Measurements from ENCODE around the gene CDKN2AIP.
"Not testable (repeated sequence)": the region's sequence is repeated elsewhere in the genome, so short reads cannot be mapped to it uniquely, and the experiment has no call there.

The CDKN2AIP gene

DNA sequence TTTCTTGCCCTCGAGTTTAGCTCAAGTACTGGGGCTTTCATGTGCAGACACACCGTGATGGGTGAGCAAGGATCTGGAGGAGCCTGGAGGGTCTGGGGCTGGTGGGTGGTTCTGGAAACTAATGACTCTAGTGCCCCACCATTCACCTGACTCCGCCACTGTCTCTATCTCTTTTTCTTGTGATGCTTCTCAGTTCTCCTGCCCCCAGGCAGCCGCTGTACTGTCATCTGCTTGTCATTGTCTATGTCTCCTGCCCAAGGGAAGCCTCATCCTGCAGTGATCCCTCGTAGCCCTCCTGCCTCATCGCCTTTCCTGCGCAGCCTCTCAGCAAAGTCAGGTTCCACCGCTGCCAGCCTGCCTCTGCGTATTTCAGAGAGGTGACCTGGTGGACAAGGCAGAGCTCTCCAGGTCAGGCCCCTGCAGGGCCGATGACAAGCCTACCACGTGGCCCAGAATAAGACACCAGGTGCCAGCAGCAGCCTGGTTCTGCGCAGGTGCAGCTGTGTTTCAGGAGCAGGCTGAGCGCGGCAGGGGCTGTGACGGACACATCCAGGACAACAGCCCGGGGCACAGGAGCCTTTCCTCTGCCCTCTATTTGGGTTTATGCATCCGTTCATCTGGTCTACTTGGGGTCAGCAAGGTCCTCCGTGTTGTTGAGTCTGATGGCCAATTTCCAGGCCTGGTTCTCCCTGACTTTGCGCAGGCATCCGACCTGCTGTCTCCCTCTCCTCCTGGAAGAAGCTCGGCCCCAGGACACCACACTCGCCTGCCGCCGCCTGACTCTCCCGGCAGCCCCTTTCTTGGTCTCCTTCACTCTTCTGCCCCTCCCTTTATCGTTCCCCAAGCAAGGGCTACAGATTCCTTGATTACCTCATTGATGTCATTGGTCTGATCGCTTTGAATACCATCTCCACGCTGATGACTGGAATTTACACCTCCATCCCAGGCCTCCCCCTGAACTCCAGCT, 30.9 kb upstream of the CDKN2AIP start:
- DNase-seq = no peak

GRCh38 chr4:183416879-183417755, 27.3 kb upstream of the CDKN2AIP start:
- no peak for DNase-seq

DNA sequence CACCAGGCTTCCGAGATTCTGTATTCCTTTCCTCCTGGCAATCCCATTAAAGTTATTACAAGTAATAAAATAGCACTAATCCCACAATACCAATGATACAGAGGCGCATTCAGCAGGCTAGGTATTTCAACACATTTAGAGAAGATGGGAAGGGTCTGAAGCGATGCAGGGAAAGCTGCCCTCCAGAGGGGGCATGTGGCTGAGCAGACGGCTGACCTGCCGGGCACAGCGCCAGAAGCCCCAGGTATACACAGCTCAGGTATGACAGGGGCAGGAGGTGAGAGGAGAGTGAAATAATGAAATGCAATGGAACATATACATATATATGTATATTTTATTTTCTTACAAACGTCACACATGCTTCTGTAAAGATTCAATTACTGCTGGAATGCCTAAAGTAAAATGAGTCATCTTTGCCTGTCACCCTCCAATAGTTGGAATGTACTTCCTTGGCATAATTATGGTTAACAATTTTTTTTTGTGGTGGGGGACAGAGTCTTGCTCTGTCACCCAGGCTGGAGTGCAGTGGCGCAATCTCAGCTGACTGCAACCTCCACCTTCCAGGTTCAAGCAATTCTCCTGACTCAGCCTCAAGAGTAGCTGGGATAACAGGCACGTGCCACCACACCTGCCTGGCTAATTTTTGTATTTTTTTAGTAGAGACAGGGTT, 21.3 kb upstream of the CDKN2AIP start:
- DNase-seq = no peak

- DNase-seq = no peak
These were observed 20.2 kb upstream of the CDKN2AIP start for GRCh38 chr4:183424109-183424744.

GRCh38 chr4:183426507-183426906, 17.9 kb upstream of the CDKN2AIP start:
- no peak for DNase-seq

GRCh38 chr4:183429489-183429888, 14.9 kb upstream of the CDKN2AIP start:
- DNase-seq = no peak

GRCh38 chr4:183430317-183430993, 14.0 kb upstream of the CDKN2AIP start:
- DNase-seq = no peak

DNA sequence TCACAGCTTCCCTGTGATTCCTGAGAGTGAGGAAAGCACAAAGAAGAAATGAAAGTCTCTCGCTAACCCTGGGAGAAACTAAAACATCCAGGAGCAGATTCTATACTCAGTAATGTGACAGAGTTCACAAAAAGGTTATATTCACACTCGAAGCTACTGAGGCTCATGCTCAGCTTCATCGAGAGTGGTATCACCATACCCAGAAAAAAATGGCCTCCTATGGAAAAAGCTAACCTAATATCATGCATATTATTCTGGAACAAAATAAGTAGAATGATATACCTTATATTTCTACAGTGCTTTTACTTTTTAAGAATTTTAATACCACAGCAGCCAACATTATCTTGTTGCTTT, 13.5 kb upstream of the CDKN2AIP start:
- DNase-seq = no peak

DNA sequence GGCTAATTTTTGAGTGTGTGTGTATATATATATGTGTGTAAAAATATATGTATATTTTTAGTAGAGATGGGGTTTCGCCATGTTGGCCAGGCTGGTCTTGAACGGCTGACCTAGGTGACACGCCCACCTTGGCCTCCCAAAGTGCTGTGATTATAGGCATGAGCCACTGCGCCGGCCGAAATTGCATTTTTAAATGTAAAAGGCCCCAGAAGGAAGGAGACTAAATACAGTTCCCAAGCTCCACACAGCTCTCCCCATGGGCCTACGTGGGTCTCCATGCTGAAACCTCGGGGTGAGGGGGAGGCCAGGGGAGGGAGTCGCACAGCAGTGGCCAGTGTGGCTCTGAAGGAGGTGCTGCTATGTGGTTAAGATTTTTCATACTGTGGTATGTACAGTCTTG, 12.8 kb upstream of the CDKN2AIP start:
- no peak for DNase-seq

DNA sequence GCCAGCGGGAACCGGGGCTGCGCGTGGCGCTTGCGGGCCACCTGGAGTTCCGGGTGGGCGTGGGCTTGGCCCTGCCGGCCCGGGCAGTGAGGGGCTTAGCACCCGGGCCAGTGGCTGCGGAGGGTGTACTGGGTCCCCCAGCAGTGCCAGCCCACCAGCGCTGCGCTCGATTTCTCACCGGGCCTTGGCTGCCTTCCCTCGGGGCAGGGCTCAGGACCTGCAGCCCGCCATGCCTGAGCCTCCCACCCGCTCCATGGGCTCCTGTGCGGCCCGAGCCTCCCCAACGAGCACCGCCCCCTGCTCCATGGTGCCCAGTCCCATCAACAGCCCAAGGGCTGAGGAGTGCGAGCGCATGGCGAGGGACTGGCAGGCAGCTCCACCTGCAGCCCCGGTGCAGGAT, 11.3 kb upstream of the CDKN2AIP start:
- DNase-seq = not testable (repeated sequence)

DNA sequence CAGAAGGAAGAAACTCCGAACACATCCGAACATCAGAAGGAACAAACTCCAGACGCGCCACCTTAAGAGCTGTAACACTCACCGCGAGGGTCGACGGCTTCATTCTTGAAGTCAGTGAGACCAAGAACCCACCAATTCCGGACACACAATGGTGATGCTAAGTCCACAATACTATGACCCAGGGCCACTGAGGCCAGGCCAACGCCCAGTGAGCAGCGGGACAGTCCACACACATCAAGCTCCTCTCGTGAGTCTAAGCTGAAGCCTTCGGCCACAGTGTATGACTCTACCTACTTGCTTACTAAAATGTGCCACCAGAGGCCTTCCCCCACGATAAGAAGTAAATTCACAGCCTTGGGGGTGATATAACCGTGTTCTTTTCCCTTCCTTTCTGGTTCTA, 10.2 kb upstream of the CDKN2AIP start:
- no peak for DNase-seq

DNA sequence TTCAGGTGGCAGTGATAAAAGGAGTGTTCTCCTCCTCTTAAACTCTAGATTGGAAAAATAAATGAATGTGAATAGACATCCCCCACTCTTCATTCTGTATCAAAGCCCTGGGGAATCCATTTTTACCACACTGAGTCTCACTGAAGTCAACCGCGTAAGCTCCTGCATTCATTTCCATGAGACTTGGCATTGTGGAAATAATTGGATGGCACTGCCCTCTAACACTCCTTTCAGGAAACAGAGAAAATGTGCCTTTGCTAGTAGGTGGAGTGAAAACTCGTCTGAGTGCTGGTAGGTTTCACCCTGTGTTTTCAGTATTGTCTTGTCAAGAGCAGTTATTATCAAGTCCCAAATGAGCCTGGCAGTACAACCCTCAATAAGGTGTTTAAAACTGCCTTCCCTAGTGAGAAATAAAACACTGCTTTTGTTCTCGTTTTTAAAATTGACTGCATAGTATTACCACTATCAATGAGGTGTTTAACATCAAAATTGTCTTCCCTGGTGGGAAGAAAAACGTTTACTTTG, 9.7 kb upstream of the CDKN2AIP start:
- DNase-seq = no peak

- no peak for DNase-seq
These were observed 8.6 kb upstream of the CDKN2AIP start for GRCh38 chr4:183435803-183436202.

- DNase-seq = no peak
These were observed 8.0 kb upstream of the CDKN2AIP start for GRCh38 chr4:183436417-183436816.

GRCh38 chr4:183437452-183437851, 7.0 kb upstream of the CDKN2AIP start:
- DNase-seq = no peak

DNA sequence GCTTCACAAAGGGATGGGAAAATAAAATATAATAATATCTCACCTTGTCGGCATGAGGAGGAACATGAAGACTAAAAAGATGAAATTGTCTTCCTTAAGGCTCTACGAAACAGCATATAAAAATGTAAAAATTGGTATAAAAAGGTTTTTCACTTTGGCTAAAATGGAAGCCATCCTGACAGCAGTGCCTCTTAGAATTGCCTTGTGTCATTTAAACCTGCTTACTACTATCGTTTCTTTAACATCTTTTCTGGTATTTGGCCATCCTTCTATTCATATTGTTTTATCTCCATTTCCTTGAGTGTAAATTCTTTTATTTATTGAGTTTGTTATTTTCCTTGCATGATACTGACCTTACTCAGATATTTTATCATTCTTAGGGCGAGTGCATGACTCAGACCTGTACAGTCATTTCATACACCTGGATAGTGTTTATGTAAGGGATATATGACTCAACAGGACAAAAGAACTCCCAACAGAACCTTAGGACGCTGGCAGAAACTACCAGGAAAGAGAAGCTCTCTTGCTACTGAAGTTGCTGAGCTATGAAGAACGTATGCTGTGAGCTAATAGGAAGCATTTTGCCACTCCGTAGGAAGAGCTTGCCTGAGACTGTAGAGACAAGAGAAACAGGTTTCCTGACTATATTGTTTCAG, 5.8 kb upstream of the CDKN2AIP start:
- DNase-seq = no peak

- no peak for DNase-seq
These were observed 3.2 kb upstream of the CDKN2AIP start for GRCh38 chr4:183441276-183441675.

DNA sequence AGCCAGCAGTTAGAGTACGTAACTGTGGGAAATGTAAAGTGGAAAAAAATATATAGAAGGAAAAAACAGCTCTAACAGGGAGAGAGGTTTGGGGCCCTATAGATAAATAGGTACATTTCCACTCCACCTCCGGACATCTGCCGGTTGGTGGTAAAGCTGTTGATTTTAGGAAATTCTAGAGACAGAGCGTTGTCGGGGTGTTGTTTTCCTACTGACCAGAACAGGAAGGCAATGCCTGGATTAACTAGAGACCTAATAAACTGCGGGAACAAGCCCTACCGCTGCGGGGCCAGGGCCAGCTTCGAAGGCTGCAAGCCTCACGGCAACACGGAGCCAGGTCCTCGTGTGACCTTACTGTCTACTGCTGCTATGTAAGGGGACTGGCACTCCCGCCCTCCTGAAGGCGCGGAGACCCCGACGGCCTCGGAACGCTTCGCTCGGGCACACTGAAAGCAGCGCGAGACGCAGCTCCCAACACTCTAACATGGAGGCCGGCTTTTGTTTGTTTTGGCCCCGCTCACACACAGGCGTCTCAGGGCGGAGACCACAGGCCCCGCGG, 702 bp upstream of the CDKN2AIP start:
- no peak for DNase-seq

- DNase-seq = no peak
These were observed 627 bp downstream of the CDKN2AIP start for GRCh38 chr4:183445097-183445428.

DNA sequence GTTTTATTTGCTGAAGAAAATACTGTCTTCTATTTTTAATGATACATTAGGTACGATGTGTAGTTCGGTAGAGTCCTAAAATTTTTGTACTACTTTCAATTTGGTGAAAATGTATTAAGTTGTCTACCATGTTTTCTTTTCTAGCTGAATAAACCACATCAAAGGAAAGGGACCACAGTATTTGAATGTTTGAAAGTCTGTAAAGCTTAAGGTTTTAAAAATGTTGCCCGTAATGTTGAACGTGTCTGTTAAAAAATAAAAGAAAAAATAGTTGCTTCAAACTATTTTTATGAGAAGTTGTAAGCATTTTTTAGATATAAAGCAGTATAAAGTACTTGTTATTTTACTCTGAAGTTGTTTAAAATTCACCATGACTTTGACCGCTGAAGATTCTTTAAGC, 3.2 kb downstream of the CDKN2AIP start:
- DNase-seq = no peak

- DNase-seq = no peak
These were observed 4.0 kb downstream of the CDKN2AIP start for GRCh38 chr4:183448436-183448835.
